Endothelial cell (in vitro differentiated cells): ENCODE results near the gene TENM3. TPM values are rescaled to one million over a fixed set of nuclear protein-coding genes. Genes with fewer than 3 reads are reported as not detected.

ENCODE experiments used
- DNase-seq: peaks from one replicate; pipeline ENCODE4 v3.0.0; 2021; ENCODE audit warnings: low spot score
- H3K27ac Mint-ChIP-seq: one replicate; pipeline ENCODE4 v1.8.0; 2021; ENCODE audit warnings: mixed read lengths, inconsistent platforms; ENCODE audit not compliant: unreplicated experiment
- H3K27me3 Mint-ChIP-seq: one replicate; pipeline ENCODE4 v1.8.0; 2021; ENCODE audit warnings: mild to moderate bottlenecking, moderate library complexity, mixed read lengths, inconsistent platforms; ENCODE audit not compliant: unreplicated experiment
- H3K36me3 Mint-ChIP-seq: one replicate; pipeline ENCODE4 v1.8.0; 2021; ENCODE audit warnings: mild to moderate bottlenecking, low read depth, mixed read lengths, inconsistent platforms; ENCODE audit not compliant: unreplicated experiment
- H3K4me1 Mint-ChIP-seq: one replicate; pipeline ENCODE4 v1.8.0; 2021; ENCODE audit warnings: mild to moderate bottlenecking, mixed read lengths, inconsistent platforms; ENCODE audit not compliant: unreplicated experiment
- H3K4me3 Mint-ChIP-seq: one replicate; pipeline ENCODE4 v1.8.0; 2021; ENCODE audit warnings: mild to moderate bottlenecking, mixed read lengths, inconsistent platforms; ENCODE audit not compliant: unreplicated experiment
- H3K9me3 Mint-ChIP-seq: one replicate; pipeline ENCODE4 v1.8.0; 2021; ENCODE audit warnings: mixed read lengths, inconsistent platforms; ENCODE audit not compliant: unreplicated experiment
- total RNA-seq: library from RNA; stranded (reverse); fragmentation: NEBNext Ultra II Directional; extraction: Animal tissue kit (Norgen Biotek cat#: 25700); gene quantifications from one replicate; pipeline ENCODE4 v1.2.1, GENCODE V29; 2021; ENCODE audit not compliant: unreplicated experiment
- TF ChIP-seq, protein P1 (sequence below): fragments of 200-600 bp; sonication (generic); IDR thresholded peaks from one replicate; pipeline ENCODE4 v1.5.0; 2021; ENCODE audit warnings: antibody characterized with exemption; ENCODE audit not compliant: unreplicated experiment

Gene TENM3
- total RNA-seq, 1 donor from 2014 or later: 29.7 TPM

GRCh38 chr4:182276210-182277109, 33.3 kb downstream of the TENM3 start:
- Mint-ChIP-seq H3K27ac (no peak overlapping the region), H3K9me3 (no peaks in the 10 kb centered on the region), H3K4me3 (no peak overlapping the region), H3K4me1 (no peaks in the 10 kb centered on the region), H3K27me3 (no peaks in the 10 kb centered on the region), H3K36me3 (no peaks in the 10 kb centered on the region)
- TF ChIP-seq, protein P1, sequence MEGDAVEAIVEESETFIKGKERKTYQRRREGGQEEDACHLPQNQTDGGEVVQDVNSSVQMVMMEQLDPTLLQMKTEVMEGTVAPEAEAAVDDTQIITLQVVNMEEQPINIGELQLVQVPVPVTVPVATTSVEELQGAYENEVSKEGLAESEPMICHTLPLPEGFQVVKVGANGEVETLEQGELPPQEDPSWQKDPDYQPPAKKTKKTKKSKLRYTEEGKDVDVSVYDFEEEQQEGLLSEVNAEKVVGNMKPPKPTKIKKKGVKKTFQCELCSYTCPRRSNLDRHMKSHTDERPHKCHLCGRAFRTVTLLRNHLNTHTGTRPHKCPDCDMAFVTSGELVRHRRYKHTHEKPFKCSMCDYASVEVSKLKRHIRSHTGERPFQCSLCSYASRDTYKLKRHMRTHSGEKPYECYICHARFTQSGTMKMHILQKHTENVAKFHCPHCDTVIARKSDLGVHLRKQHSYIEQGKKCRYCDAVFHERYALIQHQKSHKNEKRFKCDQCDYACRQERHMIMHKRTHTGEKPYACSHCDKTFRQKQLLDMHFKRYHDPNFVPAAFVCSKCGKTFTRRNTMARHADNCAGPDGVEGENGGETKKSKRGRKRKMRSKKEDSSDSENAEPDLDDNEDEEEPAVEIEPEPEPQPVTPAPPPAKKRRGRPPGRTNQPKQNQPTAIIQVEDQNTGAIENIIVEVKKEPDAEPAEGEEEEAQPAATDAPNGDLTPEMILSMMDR: no peak
- DNase-seq: no peak

- Mint-ChIP-seq H3K27ac (no peak overlapping the region), H3K27me3 (no peaks in the 10 kb centered on the region), H3K36me3 (no peaks in the 10 kb centered on the region), H3K4me1 (no peaks in the 10 kb centered on the region), H3K9me3 (no peaks in the 10 kb centered on the region), H3K4me3 (no peak overlapping the region)
- no peak for DNase-seq
- TF ChIP-seq, protein P1: no peak
Observed at GRCh38 chr4:182277377-182277776, 34.2 kb downstream of the TENM3 start.

GRCh38 chr4:182278729-182279128, 35.5 kb downstream of the TENM3 start:
- TF ChIP-seq, protein P1: no peak
- Mint-ChIP-seq H3K27me3 (no peaks in the 10 kb centered on the region), H3K4me1 (no peaks in the 10 kb centered on the region), H3K27ac (no peak overlapping the region), H3K9me3 (no peaks in the 10 kb centered on the region), H3K4me3 (no peak overlapping the region), H3K36me3 (no peaks in the 10 kb centered on the region)
- no peak for DNase-seq

DNA sequence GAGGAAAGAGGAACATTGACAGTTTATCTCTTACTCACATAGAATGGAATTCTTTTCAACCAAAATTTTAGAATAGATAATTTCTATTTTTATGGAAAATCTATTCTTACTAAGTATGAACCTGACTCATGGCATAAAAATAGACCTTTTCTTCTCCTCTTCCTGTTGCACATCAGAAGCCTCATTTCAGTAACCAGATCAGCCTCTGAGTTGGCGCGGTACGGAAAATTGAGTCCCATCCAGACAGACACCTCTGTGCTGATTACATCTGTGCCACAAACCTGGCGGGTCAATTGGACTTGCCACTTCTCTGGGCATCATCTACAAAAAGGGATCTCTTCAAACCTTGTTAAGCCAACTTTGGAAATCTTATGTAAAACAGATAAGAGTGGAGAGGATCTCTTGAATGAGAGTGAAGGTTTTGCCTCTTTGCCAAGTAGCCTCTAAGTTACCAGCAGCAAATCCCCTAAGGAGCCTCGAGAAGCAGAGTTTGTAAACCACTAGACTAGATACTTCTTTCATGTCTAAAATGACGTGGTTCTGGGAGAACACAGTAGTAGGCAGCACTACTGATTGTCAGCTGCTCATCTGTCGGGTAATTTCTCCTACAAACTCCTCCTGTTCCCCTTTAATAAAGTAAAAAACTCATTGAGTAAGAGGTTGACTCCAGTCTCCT, 37.4 kb downstream of the TENM3 start:
- Mint-ChIP-seq H3K27me3 (no peaks in the 10 kb centered on the region), H3K4me1 (no peaks in the 10 kb centered on the region), H3K4me3 (no peak overlapping the region), H3K9me3 (no peaks in the 10 kb centered on the region), H3K36me3 (no peaks in the 10 kb centered on the region), H3K27ac (no peak overlapping the region)
- TF ChIP-seq, protein P1: no peak
- no peak for DNase-seq

DNA sequence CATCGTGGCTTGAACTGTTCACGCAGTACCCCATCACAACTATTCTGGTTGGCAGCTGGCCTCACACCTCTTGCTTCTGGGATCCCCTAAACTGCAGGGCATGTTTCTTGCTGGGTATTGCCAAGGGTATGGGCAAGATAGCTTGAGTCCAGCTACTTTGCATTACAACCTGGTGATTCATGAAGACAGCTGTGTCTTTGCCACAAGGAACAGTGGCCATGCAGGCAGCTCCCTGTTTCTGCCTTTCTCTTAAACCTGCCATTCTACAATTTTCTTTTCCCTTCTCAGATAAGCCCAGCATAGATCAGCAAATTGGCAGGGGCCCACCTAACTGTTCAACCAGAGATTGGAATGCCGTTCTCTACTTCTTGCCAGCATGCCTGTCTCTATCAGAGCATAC, 42.8 kb downstream of the TENM3 start:
- H3K9me3 Mint-ChIP-seq: no peaks in the 10 kb centered on the region
- DNase-seq: no peak
- H3K36me3 Mint-ChIP-seq: peaks cover 3% of the 10 kb centered on the region
- no peak overlapping the region for H3K27ac Mint-ChIP-seq
- TF ChIP-seq, protein P1: no peak
- peaks cover 2% of the 10 kb centered on the region for H3K27me3 Mint-ChIP-seq
- H3K4me1 Mint-ChIP-seq: no peaks in the 10 kb centered on the region
- no peak overlapping the region for H3K4me3 Mint-ChIP-seq
